Lower leg skin (tissue), 3 donors: ENCODE results near the gene VGLL2.

Experiments
- POLR2A ChIP-seq, 2 donors: fragments of 450-650 bp; IDR thresholded peaks; one replicate each; pipeline ENCODE4 v1.6.1; 2016 to 2017; ENCODE audit warnings: antibody characterized with exemption in 2 of 2, mild to moderate bottlenecking in 1 of 2, moderate library complexity in 1 of 2
- TF ChIP-seq, protein P1 (sequence below), 3 donors: fragments of 450-650 bp; IDR thresholded peaks; one replicate each; pipeline ENCODE4 v1.5.1; 2016; ENCODE audit warnings: antibody characterized with exemption in 3 of 3, mild to moderate bottlenecking in 3 of 3, moderate library complexity in 2 of 3

DNA sequence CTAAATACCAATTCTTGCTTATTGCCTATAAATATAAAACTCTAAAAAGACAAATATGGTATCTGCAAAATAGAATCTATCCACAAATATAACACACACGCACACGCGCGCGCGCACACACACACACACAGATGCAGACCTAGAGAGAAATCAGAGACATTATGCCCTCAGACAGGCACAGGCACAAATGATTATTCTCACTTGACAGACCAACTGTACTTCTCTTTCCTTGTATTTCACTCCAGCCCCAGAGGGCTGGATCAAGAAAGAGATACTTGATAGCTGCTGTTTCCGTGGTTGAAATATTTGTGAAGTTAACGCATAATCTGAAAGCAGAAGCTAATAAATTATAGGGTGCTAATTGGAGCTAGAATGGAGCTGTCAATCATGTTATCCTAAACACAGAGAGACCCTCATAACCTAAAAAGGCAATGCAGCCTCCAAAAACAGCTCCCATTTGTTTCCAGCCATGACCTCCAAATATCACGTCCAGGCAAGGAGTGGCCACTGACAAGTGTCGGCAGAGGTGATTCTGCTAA, 11.5 kb downstream of the VGLL2 start:
- TF ChIP-seq, protein P1, sequence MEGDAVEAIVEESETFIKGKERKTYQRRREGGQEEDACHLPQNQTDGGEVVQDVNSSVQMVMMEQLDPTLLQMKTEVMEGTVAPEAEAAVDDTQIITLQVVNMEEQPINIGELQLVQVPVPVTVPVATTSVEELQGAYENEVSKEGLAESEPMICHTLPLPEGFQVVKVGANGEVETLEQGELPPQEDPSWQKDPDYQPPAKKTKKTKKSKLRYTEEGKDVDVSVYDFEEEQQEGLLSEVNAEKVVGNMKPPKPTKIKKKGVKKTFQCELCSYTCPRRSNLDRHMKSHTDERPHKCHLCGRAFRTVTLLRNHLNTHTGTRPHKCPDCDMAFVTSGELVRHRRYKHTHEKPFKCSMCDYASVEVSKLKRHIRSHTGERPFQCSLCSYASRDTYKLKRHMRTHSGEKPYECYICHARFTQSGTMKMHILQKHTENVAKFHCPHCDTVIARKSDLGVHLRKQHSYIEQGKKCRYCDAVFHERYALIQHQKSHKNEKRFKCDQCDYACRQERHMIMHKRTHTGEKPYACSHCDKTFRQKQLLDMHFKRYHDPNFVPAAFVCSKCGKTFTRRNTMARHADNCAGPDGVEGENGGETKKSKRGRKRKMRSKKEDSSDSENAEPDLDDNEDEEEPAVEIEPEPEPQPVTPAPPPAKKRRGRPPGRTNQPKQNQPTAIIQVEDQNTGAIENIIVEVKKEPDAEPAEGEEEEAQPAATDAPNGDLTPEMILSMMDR (IDR thresholded peaks at IDR 0.05), result no peak
- TF ChIP-seq POLR2A (IDR thresholded peaks at IDR 0.05), result no peak
